Measurements from ENCODE around the gene WTIP. TPM values are rescaled to one million over a fixed set of nuclear protein-coding genes. Genes with fewer than 3 reads are reported as not detected.

Gene WTIP
- total RNA-seq, 1 donor from 2014 or later: 33.0 TPM

Other genes with a start within 250 kb of the WTIP start
- gene GARRE1, start 227.2 kb upstream of the WTIP start, total RNA-seq: 27.8 and 32.1 TPM in 2 replicates
- 169 and 172 TPM in 2 replicates for gene GPI, start 116.6 kb upstream of the WTIP start, total RNA-seq
- 19.7 and 20.6 TPM in 2 replicates for gene PDCD2L, start 77.4 kb upstream of the WTIP start, total RNA-seq
- gene UBA2, start 53.4 kb upstream of the WTIP start, total RNA-seq: 104 and 193 TPM in 2 replicates
- gene SCGB2B2, start 195.4 kb downstream of the WTIP start, total RNA-seq: not detected in 2 replicates
- 10.2 and 15.1 TPM in 2 replicates for gene ZNF302, start 195.9 kb downstream of the WTIP start, total RNA-seq

Measured in pulmonary artery endothelial cell (primary cell).